Gastroesophageal sphincter (tissue), 4 donors: Measurements from ENCODE around the gene PIF1. TPM values are rescaled to one million over a fixed set of nuclear protein-coding genes. Genes with fewer than 3 reads are reported as not detected.
A peak's percentile ranks its signal among the peaks of the same experiment; 100 is the strongest.

ENCODE experiments used
- ATAC-seq: fragments of 150-250 bp; one replicate; pipeline ENCODE4 v1.9.1; 2016; ENCODE audit warnings: mild to moderate bottlenecking, moderate library complexity
- H3K27ac ChIP-seq, 4 donors: fragments of 200-600 bp; sonication (generic) in 3 of 4; 1 replicate in 3 of 4; 2 replicates in 1 of 4; pipeline ENCODE4 v1.5.1; 2016 to 2019
- H3K27me3 ChIP-seq: fragments of 200-600 bp; sonication (generic); one replicate; pipeline ENCODE4 v1.5.1; 2019
- H3K36me3 ChIP-seq, 2 donors: fragments of 200-600 bp; sonication (generic); one replicate each; pipeline ENCODE4 v1.5.1; 2019; ENCODE audit warnings: control low read depth in 1 of 2
- H3K4me1 ChIP-seq, 3 donors: fragments of 200-600 bp; sonication (generic); 1 replicate in 2 of 3; 2 replicates in 1 of 3; pipeline ENCODE4 v1.5.1; 2016 to 2019; ENCODE audit warnings: control low read depth in 2 of 3
- H3K4me3 ChIP-seq, 2 donors: fragments of 200-600 bp; sonication (generic); one replicate each; pipeline ENCODE4 v1.5.1; 2019; ENCODE audit warnings: mild to moderate bottlenecking in 1 of 2, moderate library complexity in 1 of 2
- H3K9me3 ChIP-seq, 3 donors: fragments of 200-600 bp; sonication (generic); one replicate each; pipeline ENCODE4 v1.5.1; 2017 to 2019; ENCODE audit warnings: control low read depth in 2 of 3
- CTCF ChIP-seq, 4 experiments: fragments of 200-600 bp in 2 of 4; fragments of 450-650 bp in 2 of 4; sonication (generic) in 1 of 4; IDR thresholded peaks; one replicate each; pipeline ENCODE4 v1.5.1; 2017 to 2019; ENCODE audit warnings: antibody characterized with exemption in 4 of 4, mild to moderate bottlenecking in 2 of 4, moderate library complexity in 2 of 4
- EP300 ChIP-seq: sonication (generic); formaldehyde crosslinking; IDR thresholded peaks from one replicate; pipeline ENCODE4 v1.6.1; 2017; ENCODE audit warnings: antibody characterized with exemption, mild to moderate bottlenecking
- POLR2A ChIP-seq, 2 donors: fragments of 450-650 bp; IDR thresholded peaks; one replicate each; pipeline ENCODE4 v1.6.1; 2017; ENCODE audit warnings: antibody characterized with exemption in 2 of 2, mild to moderate bottlenecking in 2 of 2, moderate library complexity in 1 of 2
- POLR2AphosphoS5 ChIP-seq: sonication (generic); formaldehyde crosslinking; IDR thresholded peaks from one replicate; pipeline ENCODE4 v1.6.1; 2017; ENCODE audit warnings: antibody characterized with exemption
- WGBS, 2 donors: methylation state at CpG; one replicate each; pipeline ENCODE4 v1.1.5; 2018; ENCODE audit warnings: low coverage in 1 of 2; 5-methylcytosine and 5-hydroxymethylcytosine counted together
- total RNA-seq, 4 donors: library from RNA; depleted of rRNA; stranded (reverse); fragments of >200 nt; gene quantifications; one replicate each; pipeline ENCODE4 v1.1.0, GENCODE V29; 2016

PIF1 gene
- total RNA-seq, 4 donors from 2014 or later, result 1.6 to 3.4 (median 2.3) TPM

- H3K27ac ChIP-seq, result peak within 1 kb of the TSS; percentile 90 to 100 (median 94)
- H3K36me3 ChIP-seq, result no peaks in the 10 kb centered on the region
- no peaks in the 10 kb centered on the region for H3K9me3 ChIP-seq
- ATAC-seq, result peak; percentile 93
- H3K27me3 ChIP-seq, result no peaks in the 10 kb centered on the region
- peaks cover 0 to 55% (median 23%) of the 10 kb centered on the region in 3 donors for H3K4me1 ChIP-seq
- TF ChIP-seq CTCF (IDR thresholded peaks at IDR 0.05) (peak in 2 of 4 experiments; percentile 15 to 41), POLR2A (IDR thresholded peaks at IDR 0.05) (peak; percentile 88 to 89), EP300 (no peak), POLR2AphosphoS5 (peak; percentile 89)
- H3K4me3 ChIP-seq, result peak within 1 kb of the TSS; percentile 91 to 95
- 0% methylated on average over 2 of the region's 75 CpGs; no CpG with 5 or more reads in 1 of the 2 donors for WGBS, 2 donors
Measured at GRCh38 chr15:64841344-64842095, 16.1 kb upstream of the PIF1 start, which contains the start of gene PLEKHO2. PLEKHO2 (plus strand) TSS chr15:64841915; CDS start chr15:64842017, 102 bp downstream.

GRCh38 chr15:64841060-64841343 lies 15.6 kb upstream of the PIF1 start:
- ATAC-seq, result no peak
- H3K27me3 ChIP-seq, result no peaks in the 10 kb centered on the region
- no peaks in the 10 kb centered on the region for H3K9me3 ChIP-seq
- peak overlapping the region; percentile 91 to 95 for H3K4me3 ChIP-seq
- WGBS, 2 donors, result 0% methylated on average over 1 of the region's 12 CpGs; no CpG with 5 or more reads in 1 of the 2 donors
- H3K27ac ChIP-seq, result peak overlapping the region; percentile 73 to 100 (median 94)
- H3K4me1 ChIP-seq, result peaks cover 0 to 55% (median 21%) of the 10 kb centered on the region in 3 donors
- TF ChIP-seq EP300 (no peak), POLR2AphosphoS5 (no peak), POLR2A (IDR thresholded peaks at IDR 0.05) (no peak), CTCF (IDR thresholded peaks at IDR 0.05) (no peak)
- no peaks in the 10 kb centered on the region for H3K36me3 ChIP-seq

- no peak for TF ChIP-seq EP300
- TF ChIP-seq POLR2AphosphoS5, result no peak
- TF ChIP-seq POLR2A (IDR thresholded peaks at IDR 0.05), result no peak
- no peak for TF ChIP-seq CTCF (IDR thresholded peaks at IDR 0.05)
- no peaks in the 10 kb centered on the region for H3K36me3 ChIP-seq
- 64 to 83% methylated on average over 1 of the region's 1 CpG for WGBS, 2 donors
Measured at GRCh38 chr15:64837502-64837901, 12.1 kb upstream of the PIF1 start.

GRCh38 chr15:64836023-64836536 lies 10.6 kb upstream of the PIF1 start:
- ATAC-seq, result peak; percentile 31
- 7 to 14% methylated on average over 8 to 14 of the region's 14 CpGs for WGBS, 2 donors

More at GRCh38 chr15:64837502-64837901, 12.1 kb upstream of the PIF1 start:
- ATAC-seq, result no peak
- peaks cover 0 to 29% (median 0%) of the 10 kb centered on the region in 3 donors for H3K4me1 ChIP-seq
- H3K9me3 ChIP-seq, result no peaks in the 10 kb centered on the region
- H3K27ac ChIP-seq, result no peak overlapping the region
- no peak overlapping the region for H3K4me3 ChIP-seq
- no peaks in the 10 kb centered on the region for H3K27me3 ChIP-seq

More at GRCh38 chr15:64836023-64836536, 10.6 kb upstream of the PIF1 start:
- H3K27ac ChIP-seq, result peak overlapping the region; percentile 64 to 83 (median 79)
- H3K9me3 ChIP-seq, result no peaks in the 10 kb centered on the region
- H3K36me3 ChIP-seq, result no peaks in the 10 kb centered on the region
- TF ChIP-seq CTCF (IDR thresholded peaks at IDR 0.05) (no peak), POLR2AphosphoS5 (no peak), EP300 (no peak), POLR2A (IDR thresholded peaks at IDR 0.05) (no peak)
- peak overlapping the region in 1 of 2 donors; percentile 37 for H3K4me3 ChIP-seq
- H3K4me1 ChIP-seq, result peaks cover 0 to 29% (median 0%) of the 10 kb centered on the region in 3 donors
- H3K27me3 ChIP-seq, result no peaks in the 10 kb centered on the region
